ENCODE results near the gene SLC13A4. TPM values are rescaled to one million over a fixed set of nuclear protein-coding genes. Genes with fewer than 3 reads are reported as not detected.

SLC13A4 gene
- total RNA-seq, 4 donors from 2014 or later, result not detected

- Histone ChIP-seq H3K27me3 (no peaks in the 10 kb centered on the region), H3K4me1 (no peaks in the 10 kb centered on the region), H3K27ac (no peak overlapping the region), H3K9me3 (no peaks in the 10 kb centered on the region), H3K4me3 (no peak overlapping the region), H3K36me3 (no peaks in the 10 kb centered on the region)
- DNase-seq, result no peak
- TF ChIP-seq POLR2A (IDR thresholded peaks at IDR 0.05), result no peak
Measured at GRCh38 chr7:135707570-135707966, 20.4 kb downstream of the SLC13A4 start.

- H3K4me1 ChIP-seq, result no peaks in the 10 kb centered on the region
- H3K36me3 ChIP-seq, result no peaks in the 10 kb centered on the region
- no peak for DNase-seq
- H3K4me3 ChIP-seq, result no peak overlapping the region
- TF ChIP-seq CTCF (IDR thresholded peaks at IDR 0.05) (no peak), POLR2A (IDR thresholded peaks at IDR 0.05) (no peak)
- H3K9me3 ChIP-seq, result no peaks in the 10 kb centered on the region
- H3K27me3 ChIP-seq, result no peaks in the 10 kb centered on the region
- H3K27ac ChIP-seq, result no peak overlapping the region
Measured at GRCh38 chr7:135706858-135707569, 21.0 kb downstream of the SLC13A4 start.

DNA sequence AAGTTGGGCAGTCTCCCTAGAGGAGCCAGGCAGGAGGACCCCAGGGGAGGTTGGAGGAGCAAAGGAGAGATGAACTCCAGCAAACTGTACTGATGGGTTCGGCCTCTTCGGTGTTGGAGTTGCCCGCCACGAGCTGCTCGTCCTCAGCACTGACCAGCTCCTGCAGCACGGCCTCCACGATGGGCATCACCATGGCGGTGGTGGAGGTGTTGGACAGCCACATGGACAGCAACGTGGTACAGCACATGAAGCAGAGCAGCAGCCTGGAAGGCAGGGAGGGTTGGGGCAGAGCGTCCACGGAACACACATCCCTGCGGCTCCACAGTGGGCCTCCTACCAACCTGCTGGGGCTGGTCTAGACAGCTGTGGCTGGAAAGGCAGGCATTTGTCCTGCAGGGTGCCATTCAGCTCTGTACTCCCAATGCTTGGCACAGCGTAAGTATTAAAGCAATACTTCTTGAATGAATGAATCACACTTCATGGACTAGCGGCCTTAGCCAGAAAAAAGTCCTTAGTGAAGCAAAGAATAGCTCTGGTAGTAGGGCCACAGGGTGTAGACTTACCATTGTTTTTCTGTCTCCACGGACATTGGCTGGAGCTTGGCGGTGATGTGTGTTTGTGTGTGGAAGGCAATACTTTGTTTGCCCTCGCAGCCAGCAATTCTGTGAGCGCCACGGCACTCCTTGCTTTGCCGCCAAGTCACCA is 21.8 kb downstream of the SLC13A4 start:
- Histone ChIP-seq H3K4me3 (no peak overlapping the region), H3K4me1 (no peaks in the 10 kb centered on the region), H3K36me3 (no peaks in the 10 kb centered on the region), H3K27ac (no peak overlapping the region), H3K9me3 (no peaks in the 10 kb centered on the region), H3K27me3 (no peaks in the 10 kb centered on the region)
- TF ChIP-seq CTCF (IDR thresholded peaks at IDR 0.05) (no peak), POLR2A (IDR thresholded peaks at IDR 0.05) (no peak)
- DNase-seq, result no peak

- no peaks in the 10 kb centered on the region for H3K36me3 ChIP-seq
- H3K4me3 ChIP-seq, result no peak overlapping the region
- DNase-seq, result no peak
- no peak overlapping the region for H3K27ac ChIP-seq
- TF ChIP-seq POLR2A (IDR thresholded peaks at IDR 0.05) (no peak), CTCF (IDR thresholded peaks at IDR 0.05) (no peak)
- H3K9me3 ChIP-seq, result no peaks in the 10 kb centered on the region
- H3K4me1 ChIP-seq, result no peaks in the 10 kb centered on the region
- no peaks in the 10 kb centered on the region for H3K27me3 ChIP-seq
Measured at GRCh38 chr7:135704698-135705097, 23.3 kb downstream of the SLC13A4 start.

DNA sequence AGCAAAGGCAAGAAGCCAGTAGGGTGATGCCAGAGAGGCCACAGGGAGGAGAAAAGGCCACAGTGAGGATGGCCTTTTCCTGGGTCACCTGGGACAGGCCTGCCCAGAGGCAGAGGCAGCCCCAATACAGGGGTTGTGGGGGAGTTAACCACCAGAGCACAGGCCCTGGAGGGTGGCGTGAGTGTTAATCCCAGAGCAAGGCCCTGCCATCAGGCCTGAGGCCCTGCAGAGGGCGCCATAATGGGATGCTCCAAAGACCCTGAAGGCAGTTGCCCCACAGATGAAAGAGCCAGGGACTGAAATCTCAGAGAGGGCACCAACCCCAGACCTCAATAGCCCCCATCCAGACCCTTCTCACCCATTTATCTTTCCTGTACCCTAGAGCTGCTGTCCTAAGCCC is 23.9 kb downstream of the SLC13A4 start:
- no peak overlapping the region for H3K4me3 ChIP-seq
- DNase-seq, result no peak
- H3K9me3 ChIP-seq, result no peaks in the 10 kb centered on the region
- no peaks in the 10 kb centered on the region for H3K4me1 ChIP-seq
- H3K27ac ChIP-seq, result no peak overlapping the region
- H3K36me3 ChIP-seq, result no peaks in the 10 kb centered on the region
- no peak for TF ChIP-seq CTCF (IDR thresholded peaks at IDR 0.05)
- TF ChIP-seq POLR2A (IDR thresholded peaks at IDR 0.05), result no peak
- H3K27me3 ChIP-seq, result no peaks in the 10 kb centered on the region

DNA sequence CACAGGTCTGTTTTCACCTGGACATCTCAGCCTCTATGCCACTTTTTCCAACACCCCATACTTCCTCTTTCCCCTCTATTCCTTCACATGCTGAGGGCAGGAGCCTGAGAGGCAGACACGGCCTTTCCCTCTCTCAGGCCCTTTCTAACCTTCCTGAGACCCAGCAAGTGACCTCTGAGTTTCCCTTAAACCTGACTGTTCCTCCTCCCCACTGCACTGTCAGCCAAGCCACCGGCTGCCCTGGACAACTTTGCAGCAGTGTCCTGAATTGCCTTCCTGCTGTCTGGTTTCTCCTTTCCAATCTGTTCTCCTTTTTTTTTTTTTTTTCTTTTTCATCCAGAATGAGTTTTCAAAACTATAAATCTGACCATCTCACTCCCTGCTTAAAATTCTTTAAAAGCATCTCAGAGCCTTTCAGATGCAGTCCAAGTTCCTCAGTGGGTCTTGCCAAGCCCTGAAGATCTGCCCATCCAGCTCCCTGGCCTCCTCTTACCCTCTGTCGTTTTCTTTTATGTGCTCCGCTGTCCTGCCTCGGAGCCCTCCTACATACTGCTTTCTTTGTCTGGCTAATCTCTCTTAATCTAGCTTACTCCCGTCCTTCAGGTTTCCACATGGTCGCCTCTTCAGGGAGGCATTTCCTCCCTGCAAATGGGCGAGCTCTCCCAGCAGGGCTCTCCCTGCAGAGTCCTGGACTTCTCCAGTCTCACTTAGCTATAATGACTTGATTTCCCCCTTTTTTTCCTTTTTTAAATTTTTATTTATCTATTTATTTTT is 30.5 kb downstream of the SLC13A4 start:
- no peak for TF ChIP-seq POLR2A (IDR thresholded peaks at IDR 0.05)
- no peak for TF ChIP-seq CTCF (IDR thresholded peaks at IDR 0.05)
- Histone ChIP-seq H3K36me3 (no peaks in the 10 kb centered on the region), H3K27me3 (no peaks in the 10 kb centered on the region), H3K27ac (no peak overlapping the region), H3K4me3 (no peak overlapping the region), H3K9me3 (no peaks in the 10 kb centered on the region), H3K4me1 (no peaks in the 10 kb centered on the region)
- no peak for DNase-seq
